T1000 (cell line): Measurements from ENCODE around the gene OGFOD1.

Source experiments
- DNase-seq: peaks from one replicate; lab custom pipeline; 2025; ENCODE audit warnings: mixed read lengths; lab: John Stamatoyannopoulos, UW

The OGFOD1 gene

GRCh38 chr16:56426585-56426984 is 24.8 kb upstream of the OGFOD1 start:
- DNase-seq = no peak

DNA sequence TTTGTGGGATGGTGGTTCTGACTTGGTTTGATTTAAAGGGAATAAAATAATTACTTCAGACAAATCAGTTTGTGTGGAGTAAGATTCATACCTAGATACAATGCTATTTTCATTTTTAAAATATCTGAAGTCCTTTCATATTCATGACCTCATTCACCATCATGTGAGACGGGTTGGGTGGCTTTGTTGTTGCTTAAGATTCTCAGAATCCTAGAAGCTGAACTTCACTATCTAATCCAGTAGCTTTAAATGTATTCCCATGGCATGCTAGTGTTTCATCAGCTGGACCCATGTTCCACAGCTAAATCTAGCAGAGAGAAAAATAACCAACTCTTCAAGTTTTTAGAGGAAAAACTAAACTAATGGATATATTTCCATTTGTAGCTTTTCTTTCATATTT is 23.3 kb upstream of the OGFOD1 start:
- DNase-seq = no peak

- no peak for DNase-seq
These were observed 15.1 kb upstream of the OGFOD1 start for GRCh38 chr16:56436258-56436657.

- no peak for DNase-seq
These were observed 13.3 kb upstream of the OGFOD1 start for GRCh38 chr16:56438038-56438437.

GRCh38 chr16:56447286-56447685 is 4.1 kb upstream of the OGFOD1 start:
- DNase-seq = no peak

DNA sequence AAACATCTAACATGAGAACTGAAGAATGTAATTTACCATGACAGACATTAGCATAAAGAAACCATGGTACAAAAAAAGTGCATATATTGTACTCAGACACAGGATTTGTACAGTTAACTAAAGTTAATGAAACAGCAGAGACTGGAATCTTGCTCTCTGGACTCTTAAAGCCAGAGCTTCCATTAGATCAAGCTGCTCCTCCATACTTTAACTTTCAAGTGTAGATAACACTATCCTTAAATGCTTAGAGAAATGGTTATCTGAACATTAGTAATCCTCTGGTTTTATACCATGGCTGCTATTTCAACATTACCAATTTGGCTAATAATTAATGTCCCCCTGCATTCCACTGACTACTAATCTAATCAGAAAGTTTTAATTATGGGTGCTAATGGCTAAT is 3.3 kb upstream of the OGFOD1 start:
- DNase-seq = no peak

DNA sequence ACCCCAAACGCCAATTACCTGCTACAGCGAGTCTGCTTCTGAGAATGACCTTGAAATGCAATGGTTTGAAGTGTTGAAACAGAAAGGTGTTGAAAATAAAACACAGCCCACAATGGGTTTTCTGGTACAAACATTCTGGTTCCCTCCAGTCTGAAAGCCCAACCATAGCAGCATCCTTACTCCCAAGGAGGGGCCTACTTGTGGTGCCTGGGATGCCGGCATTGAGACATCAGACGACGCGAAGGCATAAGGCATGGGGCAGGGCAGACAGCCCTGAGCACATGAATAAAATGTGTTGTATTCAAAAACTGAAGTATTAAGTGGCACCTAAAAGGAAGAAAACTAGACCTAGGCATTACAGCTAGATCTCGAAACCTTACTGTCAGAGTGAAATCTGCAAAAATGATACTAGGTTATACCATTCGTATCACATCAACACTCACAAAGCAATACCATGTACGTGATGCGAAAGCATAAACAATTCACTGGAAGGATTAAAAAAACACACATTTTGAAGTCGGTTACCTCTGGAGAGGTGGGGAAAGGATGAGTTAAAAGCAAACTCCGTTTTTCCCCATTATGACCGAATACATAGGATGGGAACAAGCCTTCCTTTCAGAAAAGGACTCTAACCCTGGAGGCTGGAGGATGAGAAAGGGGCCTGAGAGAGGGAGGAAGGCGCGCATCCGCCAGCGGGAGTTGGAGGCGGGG is 924 bp upstream of the OGFOD1 start:
- no peak for DNase-seq

- DNase-seq = no peak
These were observed 667 bp downstream of the OGFOD1 start for GRCh38 chr16:56451753-56452689.

DNA sequence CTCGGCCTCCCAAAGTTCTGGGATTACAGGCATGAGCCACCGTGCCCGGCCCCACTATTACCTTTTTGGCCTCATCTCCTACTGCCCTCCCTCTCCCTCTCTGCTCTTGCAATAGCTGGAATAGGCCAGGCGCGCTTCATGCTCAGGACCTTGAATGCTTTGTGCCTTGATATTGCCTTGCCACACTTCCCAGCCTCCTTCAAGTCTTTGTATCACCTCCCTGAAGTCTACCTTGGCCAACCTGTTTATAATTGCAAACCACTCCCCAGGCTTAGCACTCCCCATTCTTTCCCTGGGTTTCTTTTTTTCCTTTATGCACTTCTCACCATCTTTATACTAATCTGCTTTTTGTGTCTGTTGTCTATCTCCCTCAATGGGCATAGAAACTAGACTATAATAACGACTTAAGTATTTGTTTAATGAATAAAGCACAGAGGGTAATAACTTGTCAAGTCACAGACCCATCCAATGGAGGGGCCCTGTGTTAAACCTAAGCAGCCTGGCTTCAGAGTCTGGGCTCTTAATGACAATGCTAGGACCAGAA is 6.6 kb downstream of the OGFOD1 start:
- no peak for DNase-seq

- DNase-seq = no peak
These were observed 8.7 kb downstream of the OGFOD1 start for GRCh38 chr16:56460101-56460500.

- no peak for DNase-seq
These were observed 10.9 kb downstream of the OGFOD1 start for GRCh38 chr16:56462064-56462796.

GRCh38 chr16:56463153-56463552 is 11.8 kb downstream of the OGFOD1 start:
- no peak for DNase-seq

DNA sequence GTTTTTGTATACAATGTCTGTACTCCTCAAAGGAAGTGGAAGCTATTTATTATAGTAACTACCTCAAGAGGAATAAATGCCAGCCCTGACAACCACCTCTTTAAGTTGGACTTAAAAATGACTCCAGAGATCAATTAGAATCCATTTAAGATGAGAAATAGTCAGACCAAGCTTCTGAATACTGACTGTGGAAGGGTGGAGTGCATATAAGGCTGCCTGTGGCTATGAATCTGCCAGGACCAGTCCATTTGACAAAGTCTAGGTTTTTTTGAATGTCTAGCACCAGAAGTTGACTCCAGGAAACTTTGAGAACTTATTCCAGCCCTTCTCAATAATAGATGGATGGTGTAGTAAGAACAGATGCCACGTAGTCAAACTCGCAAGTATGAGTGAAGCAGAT is 15.0 kb downstream of the OGFOD1 start:
- DNase-seq = no peak

GRCh38 chr16:56468800-56469199 is 17.4 kb downstream of the OGFOD1 start:
- DNase-seq = no peak

- DNase-seq = no peak
These were observed 18.4 kb downstream of the OGFOD1 start for GRCh38 chr16:56469748-56470147.

DNA sequence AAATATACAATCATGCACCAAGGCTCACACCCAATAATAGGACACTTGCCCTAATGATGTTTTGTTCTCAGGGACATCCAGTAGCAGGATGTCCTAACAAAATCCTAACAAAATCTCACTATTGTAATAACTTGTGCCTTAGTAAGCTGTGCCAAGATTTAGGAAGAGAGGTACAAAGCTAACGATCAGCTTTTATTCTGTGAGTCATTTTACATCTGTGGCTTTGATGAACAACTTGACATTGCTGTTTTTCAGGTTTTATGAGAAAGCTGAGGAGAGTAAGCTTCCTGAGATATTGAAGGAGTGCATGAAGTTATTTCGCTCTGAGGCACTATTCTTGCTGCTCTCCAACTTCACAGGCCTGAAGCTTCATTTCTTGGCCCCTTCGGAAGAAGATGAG is 18.9 kb downstream of the OGFOD1 start:
- DNase-seq = no peak

GRCh38 chr16:56470666-56471065 is 19.3 kb downstream of the OGFOD1 start:
- no peak for DNase-seq

- no peak for DNase-seq
These were observed 23.8 kb downstream of the OGFOD1 start for GRCh38 chr16:56475201-56475600.

- DNase-seq = no peak
These were observed 25.9 kb downstream of the OGFOD1 start for GRCh38 chr16:56477096-56477878.

- DNase-seq = no peak
These were observed 27.1 kb downstream of the OGFOD1 start for GRCh38 chr16:56478281-56479049.

GRCh38 chr16:56479469-56479868 is 28.1 kb downstream of the OGFOD1 start:
- DNase-seq = no peak
